KOPT-K1 (cell line): ENCODE measurements around the gene CSRNP3.

ENCODE experiments used
- H3K27ac ChIP-seq: fragments of 200-600 bp; sonication (generic); 2 replicates; pipeline ENCODE4 v1.5.1; 2016; ENCODE audit warnings: antibody characterized with exemption, mild to moderate bottlenecking, low read depth, low read length; ENCODE audit not compliant: poor library complexity, severe bottlenecking
- H3K36me3 ChIP-seq: fragments of 200-600 bp; sonication (generic); 2 replicates; pipeline ENCODE4 v1.5.1; 2017; ENCODE audit warnings: antibody characterized with exemption, mild to moderate bottlenecking, low read length, moderate library complexity; ENCODE audit not compliant: insufficient read depth
- H3K9me3 ChIP-seq: fragments of 200-600 bp; sonication (generic); 2 replicates; pipeline ENCODE4 v1.5.1; 2017; ENCODE audit warnings: antibody characterized with exemption, low read length, mild to moderate bottlenecking; ENCODE audit not compliant: insufficient read depth, poor library complexity, severe bottlenecking

Gene CSRNP3

DNA sequence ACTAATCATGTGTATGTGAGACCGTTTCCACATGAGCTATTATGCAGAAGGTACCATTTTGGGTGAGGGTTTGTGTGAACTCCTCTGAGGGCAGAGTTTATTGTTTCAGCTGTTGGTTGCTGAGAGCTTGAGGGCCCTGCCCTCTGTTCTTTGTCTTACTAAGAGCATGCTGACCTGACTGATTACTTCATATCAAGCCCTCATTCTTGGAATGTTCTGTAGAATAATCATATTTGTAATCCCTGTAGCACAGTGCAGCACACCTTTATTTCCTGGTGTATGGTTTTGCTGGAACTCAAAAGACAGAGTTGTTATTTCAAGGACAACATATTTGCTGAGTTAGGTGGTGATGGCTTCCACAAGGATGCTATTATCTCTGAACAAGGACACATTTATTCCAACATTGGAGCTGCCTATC, 206.1 kb downstream of the CSRNP3 start:
- no peak overlapping the region for H3K27ac ChIP-seq
- H3K36me3 ChIP-seq, result no peaks in the 10 kb centered on the region
- H3K9me3 ChIP-seq, result no peaks in the 10 kb centered on the region

GRCh38 chr2:165678882-165679281, 209.4 kb downstream of the CSRNP3 start:
- no peaks in the 10 kb centered on the region for H3K9me3 ChIP-seq
- no peaks in the 10 kb centered on the region for H3K36me3 ChIP-seq
- H3K27ac ChIP-seq, result no peak overlapping the region

DNA sequence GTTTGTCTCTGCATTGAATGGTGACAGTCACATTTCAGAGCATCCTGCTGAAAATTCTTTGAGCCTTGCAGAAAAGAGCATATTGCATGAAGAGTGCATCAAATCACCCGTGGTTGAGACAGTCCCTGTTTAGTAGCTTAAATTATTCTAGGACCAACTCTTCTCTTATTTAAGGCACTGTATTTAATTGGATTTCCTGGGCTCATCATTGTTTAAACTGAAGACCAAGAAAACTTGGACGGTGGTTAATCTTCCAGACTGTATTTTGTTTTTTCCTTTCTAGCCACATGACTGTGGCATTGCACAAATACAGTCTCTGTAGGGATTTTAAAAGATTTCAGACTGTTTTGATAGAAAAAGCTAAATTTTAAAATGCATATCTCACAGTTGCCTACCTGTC, 210.1 kb downstream of the CSRNP3 start:
- H3K9me3 ChIP-seq, result no peaks in the 10 kb centered on the region
- no peak overlapping the region for H3K27ac ChIP-seq

DNA sequence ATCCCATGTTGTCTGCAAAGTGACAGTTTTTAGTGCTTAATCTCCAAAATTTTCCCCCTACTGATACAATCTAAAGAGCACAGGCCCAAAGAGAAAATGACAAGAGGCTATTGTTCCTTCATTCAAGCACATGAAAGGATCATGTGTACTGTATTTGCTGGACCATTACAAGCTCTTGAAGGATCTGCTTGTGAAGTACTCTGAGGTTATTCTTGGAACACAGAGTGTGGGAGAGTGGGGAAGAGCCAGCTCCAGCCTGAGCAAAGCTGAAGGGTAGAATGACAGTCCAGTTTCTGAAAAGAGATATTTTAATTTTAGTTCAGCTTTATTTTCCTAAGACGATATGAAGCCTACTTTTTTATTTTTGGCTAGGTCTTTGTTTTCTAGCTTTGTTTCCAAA, 212.3 kb downstream of the CSRNP3 start:
- Histone ChIP-seq H3K27ac (no peak overlapping the region), H3K36me3 (no peaks in the 10 kb centered on the region), H3K9me3 (no peaks in the 10 kb centered on the region)

More for the DNA sequence above, 210.1 kb downstream of the CSRNP3 start:
- no peaks in the 10 kb centered on the region for H3K36me3 ChIP-seq

GRCh38 chr2:165682546-165682945, 213.0 kb downstream of the CSRNP3 start:
- Histone ChIP-seq H3K9me3 (no peaks in the 10 kb centered on the region), H3K27ac (no peak overlapping the region)

GRCh38 chr2:165686800-165687199, 217.3 kb downstream of the CSRNP3 start:
- H3K36me3 ChIP-seq, result no peaks in the 10 kb centered on the region
- no peaks in the 10 kb centered on the region for H3K9me3 ChIP-seq
- no peak overlapping the region for H3K27ac ChIP-seq

More at GRCh38 chr2:165682546-165682945, 213.0 kb downstream of the CSRNP3 start:
- H3K36me3 ChIP-seq, result no peaks in the 10 kb centered on the region

GRCh38 chr2:165687426-165688002, 218.0 kb downstream of the CSRNP3 start:
- H3K36me3 ChIP-seq, result no peaks in the 10 kb centered on the region
- no peaks in the 10 kb centered on the region for H3K9me3 ChIP-seq
- no peak overlapping the region for H3K27ac ChIP-seq

- H3K27ac ChIP-seq, result no peak overlapping the region
- H3K9me3 ChIP-seq, result no peaks in the 10 kb centered on the region
- no peaks in the 10 kb centered on the region for H3K36me3 ChIP-seq
These were observed 222.1 kb downstream of the CSRNP3 start for GRCh38 chr2:165691615-165692014.

- Histone ChIP-seq H3K36me3 (no peaks in the 10 kb centered on the region), H3K9me3 (no peaks in the 10 kb centered on the region), H3K27ac (no peak overlapping the region)
These were observed 223.4 kb downstream of the CSRNP3 start for GRCh38 chr2:165692906-165693305.

DNA sequence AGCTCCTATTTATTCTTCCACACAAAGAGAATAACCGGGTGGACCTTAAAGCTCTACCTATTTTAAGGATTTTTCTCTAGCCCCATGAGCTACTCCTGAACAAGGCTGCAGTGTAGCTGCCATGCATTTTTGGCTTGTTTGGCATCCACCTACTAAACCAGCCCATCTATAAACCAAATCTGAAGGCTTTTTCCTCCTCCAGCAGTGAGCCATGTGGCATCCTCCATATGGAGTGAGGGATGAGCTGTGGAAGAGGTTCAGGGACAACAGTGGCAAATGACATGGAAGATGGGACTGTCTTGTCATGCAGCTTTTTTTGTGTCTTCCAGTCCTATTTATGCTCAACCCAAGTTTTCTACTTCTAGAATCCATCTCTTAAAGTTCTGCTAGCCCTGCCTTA, 224.3 kb downstream of the CSRNP3 start:
- Histone ChIP-seq H3K36me3 (no peaks in the 10 kb centered on the region), H3K9me3 (no peaks in the 10 kb centered on the region), H3K27ac (no peak overlapping the region)

- Histone ChIP-seq H3K9me3 (no peaks in the 10 kb centered on the region), H3K27ac (no peak overlapping the region), H3K36me3 (no peaks in the 10 kb centered on the region)
These were observed 228.4 kb downstream of the CSRNP3 start for GRCh38 chr2:165697748-165698443.

GRCh38 chr2:165698444-165698884, 229.0 kb downstream of the CSRNP3 start:
- Histone ChIP-seq H3K9me3 (no peaks in the 10 kb centered on the region), H3K27ac (no peak overlapping the region), H3K36me3 (no peaks in the 10 kb centered on the region)

DNA sequence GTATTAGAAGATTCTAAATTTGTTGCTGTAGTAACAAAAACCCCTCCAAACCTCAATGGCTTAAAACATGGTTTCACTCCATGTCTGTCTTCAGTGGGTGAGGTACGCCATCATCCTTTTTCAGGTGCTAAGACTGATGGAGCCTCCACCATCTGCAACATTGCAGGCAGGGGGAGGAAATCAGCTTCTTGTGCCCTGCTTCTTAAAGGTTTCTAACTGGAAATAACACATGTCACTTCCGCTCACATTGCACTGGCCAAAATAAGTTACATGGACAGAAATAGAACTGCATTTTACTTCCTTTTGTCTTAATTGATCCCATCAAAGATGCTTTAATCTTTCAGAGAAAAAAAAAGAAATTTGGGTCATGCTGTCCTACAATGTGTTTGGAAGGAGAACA, 230.4 kb downstream of the CSRNP3 start:
- Histone ChIP-seq H3K36me3 (no peaks in the 10 kb centered on the region), H3K27ac (no peak overlapping the region)

GRCh38 chr2:165700531-165700930, 231.0 kb downstream of the CSRNP3 start:
- Histone ChIP-seq H3K27ac (no peak overlapping the region), H3K36me3 (no peaks in the 10 kb centered on the region), H3K9me3 (no peaks in the 10 kb centered on the region)

More for the DNA sequence above, 230.4 kb downstream of the CSRNP3 start:
- no peaks in the 10 kb centered on the region for H3K9me3 ChIP-seq

DNA sequence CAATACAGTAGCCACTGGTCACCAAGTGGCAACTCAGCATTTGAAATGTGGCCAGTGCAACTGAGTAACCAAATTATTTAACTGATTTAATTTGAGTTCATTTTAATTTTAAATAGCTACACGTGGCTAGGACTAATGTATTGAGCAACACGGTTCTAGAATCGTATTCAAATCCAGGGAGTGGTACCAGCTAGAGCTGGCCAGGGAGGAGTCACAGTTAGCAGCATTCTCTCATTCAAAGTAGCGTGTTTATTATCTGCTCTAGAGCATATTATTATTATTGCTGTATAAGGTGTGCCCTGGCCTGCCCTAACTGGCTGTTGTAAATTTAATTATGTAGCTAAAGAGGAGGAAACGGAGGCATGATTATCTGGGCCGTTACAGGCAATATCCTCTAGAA, 231.6 kb downstream of the CSRNP3 start:
- Histone ChIP-seq H3K27ac (no peak overlapping the region), H3K9me3 (no peaks in the 10 kb centered on the region), H3K36me3 (no peaks in the 10 kb centered on the region)

DNA sequence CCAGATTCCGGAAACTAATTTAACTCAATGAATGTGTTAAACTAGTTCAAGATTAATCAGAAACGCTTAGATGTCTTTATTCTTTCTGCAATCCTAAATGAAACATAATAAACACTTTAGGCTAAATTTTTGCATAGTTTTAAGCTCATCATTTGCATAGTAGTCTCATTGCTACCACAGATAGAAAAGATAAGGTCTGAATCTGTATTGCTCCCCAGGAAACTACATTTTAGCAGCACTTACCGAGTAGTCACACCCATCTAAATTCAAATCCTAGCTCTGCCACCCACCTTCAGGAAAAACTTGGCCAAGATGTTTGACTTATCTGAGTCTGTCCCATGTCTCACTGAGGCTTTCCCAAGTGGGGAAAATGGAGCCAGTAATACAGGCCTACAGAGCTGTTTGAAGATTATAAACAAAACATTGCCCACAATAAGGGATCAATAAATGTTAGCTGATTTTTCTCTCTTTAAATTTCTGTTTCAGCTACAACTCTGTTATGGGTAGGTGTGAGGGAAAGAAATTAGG, 237.5 kb downstream of the CSRNP3 start:
- no peak overlapping the region for H3K27ac ChIP-seq
- no peaks in the 10 kb centered on the region for H3K36me3 ChIP-seq

More for the DNA sequence above, 237.5 kb downstream of the CSRNP3 start:
- no peaks in the 10 kb centered on the region for H3K9me3 ChIP-seq
